HL-60 (cell line): Measurements from ENCODE around the gene ZNF90.

Experiments used
- DNase-seq, 2 experiments: peaks; one replicate each; pipeline ENCODE4 v3.0.0-alpha.2; 2010 to 2020; ENCODE audit warnings: low read depth in 1 of 2, low spot score in 1 of 2
- H3K27ac ChIP-seq: fragments of 250-450 bp; sonication (Bioruptor Pico); replicated peaks from 2 replicates; pipeline ENCODE4 v1.5.1; 2020; ENCODE audit warnings: mild to moderate bottlenecking, moderate library complexity
- H3K27me3 ChIP-seq: fragments of 250-450 bp; sonication (Bioruptor Pico); 2 replicates; pipeline ENCODE4 v1.5.1; 2021; ENCODE audit warnings: mild to moderate bottlenecking, moderate library complexity; ENCODE audit not compliant: insufficient read depth, poor library complexity, severe bottlenecking
- H3K4me3 ChIP-seq: replicated peaks from 2 replicates; pipeline ENCODE4 v1.5.1; 2011; ENCODE audit warnings: mild to moderate bottlenecking, control low read depth, low read length; ENCODE audit not compliant: insufficient read depth
- GABPA ChIP-seq: IDR thresholded peaks from 2 replicates; pipeline ENCODE4 v1.6.1; 2012; ENCODE audit warnings: low read depth
- POLR2AphosphoS5 ChIP-seq: IDR thresholded peaks from 2 replicates; pipeline ENCODE4 v1.6.1; 2012; ENCODE audit warnings: low read depth
- REST ChIP-seq: IDR thresholded peaks from 2 replicates; pipeline ENCODE4 v1.6.1; 2012; ENCODE audit warnings: low read depth; ENCODE audit not compliant: insufficient replicate concordance
- SPI1 ChIP-seq: IDR thresholded peaks from 2 replicates; pipeline ENCODE4 v1.6.1; 2012; ENCODE audit warnings: low read depth, mild to moderate bottlenecking, borderline replicate concordance
- TF ChIP-seq, protein P1 (sequence below): IDR thresholded peaks from one replicate; pipeline ENCODE4 v1.5.1; 2011; ENCODE audit warnings: low read length, control low read depth, inconsistent platforms; ENCODE audit not compliant: insufficient read depth

ZNF90 gene

GRCh38 chr19:20070691-20071090 lies 7.1 kb upstream of the ZNF90 start:
- Histone ChIP-seq H3K27me3 (no peaks in the 10 kb centered on the region), H3K4me3 (no peak overlapping the region), H3K27ac (no peak overlapping the region)
- no peak for TF ChIP-seq POLR2AphosphoS5
- TF ChIP-seq GABPA = no peak
- no peak for TF ChIP-seq REST
- TF ChIP-seq, protein P1, sequence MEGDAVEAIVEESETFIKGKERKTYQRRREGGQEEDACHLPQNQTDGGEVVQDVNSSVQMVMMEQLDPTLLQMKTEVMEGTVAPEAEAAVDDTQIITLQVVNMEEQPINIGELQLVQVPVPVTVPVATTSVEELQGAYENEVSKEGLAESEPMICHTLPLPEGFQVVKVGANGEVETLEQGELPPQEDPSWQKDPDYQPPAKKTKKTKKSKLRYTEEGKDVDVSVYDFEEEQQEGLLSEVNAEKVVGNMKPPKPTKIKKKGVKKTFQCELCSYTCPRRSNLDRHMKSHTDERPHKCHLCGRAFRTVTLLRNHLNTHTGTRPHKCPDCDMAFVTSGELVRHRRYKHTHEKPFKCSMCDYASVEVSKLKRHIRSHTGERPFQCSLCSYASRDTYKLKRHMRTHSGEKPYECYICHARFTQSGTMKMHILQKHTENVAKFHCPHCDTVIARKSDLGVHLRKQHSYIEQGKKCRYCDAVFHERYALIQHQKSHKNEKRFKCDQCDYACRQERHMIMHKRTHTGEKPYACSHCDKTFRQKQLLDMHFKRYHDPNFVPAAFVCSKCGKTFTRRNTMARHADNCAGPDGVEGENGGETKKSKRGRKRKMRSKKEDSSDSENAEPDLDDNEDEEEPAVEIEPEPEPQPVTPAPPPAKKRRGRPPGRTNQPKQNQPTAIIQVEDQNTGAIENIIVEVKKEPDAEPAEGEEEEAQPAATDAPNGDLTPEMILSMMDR = no peak
- no peak for TF ChIP-seq SPI1
- no peak for DNase-seq

DNA sequence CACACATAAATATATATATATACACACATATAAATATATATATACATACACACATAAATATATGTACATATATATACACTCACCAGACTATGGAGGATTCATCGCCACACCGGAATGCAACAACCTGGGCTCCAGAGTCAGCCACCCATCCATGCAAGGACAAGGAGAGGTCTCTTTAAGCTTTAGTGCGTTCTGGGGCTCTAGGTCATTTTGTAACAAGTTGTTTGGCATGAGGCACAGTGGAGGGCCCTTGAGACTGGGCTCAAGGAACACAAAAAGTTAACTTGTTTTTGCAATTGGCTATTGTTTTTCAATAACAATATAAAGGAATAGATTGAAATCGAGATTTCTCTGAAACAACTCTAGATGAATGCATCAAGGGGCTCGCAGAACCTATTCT lies 4.9 kb upstream of the ZNF90 start:
- no peak for DNase-seq
- H3K27ac ChIP-seq = no peak overlapping the region
- H3K27me3 ChIP-seq = no peaks in the 10 kb centered on the region
- H3K4me3 ChIP-seq = no peak overlapping the region
- TF ChIP-seq, protein P1 = no peak
- TF ChIP-seq SPI1 (no peak), POLR2AphosphoS5 (no peak), REST (no peak), GABPA (no peak)

DNA sequence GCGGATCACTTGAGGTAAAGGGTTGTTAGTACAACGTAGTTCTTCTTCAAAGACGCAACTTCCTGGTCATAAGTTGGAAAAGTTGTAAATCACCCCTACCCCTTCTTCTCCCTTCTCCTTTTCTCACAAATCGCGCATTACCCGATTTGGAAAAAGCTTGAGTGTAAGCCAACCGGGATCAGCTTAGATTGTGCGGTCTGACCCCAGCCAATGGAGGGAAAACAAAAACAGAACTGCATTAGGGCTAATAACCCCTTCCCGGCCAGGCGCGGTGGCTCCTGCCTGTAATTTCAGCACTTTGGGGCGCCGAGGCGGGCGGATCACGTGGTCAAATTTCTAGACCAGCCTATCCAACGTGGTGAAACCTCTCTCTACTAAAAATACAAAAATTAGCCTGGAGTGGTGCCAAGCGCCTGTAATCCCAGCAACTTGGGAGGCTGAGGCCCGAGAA lies 806 bp downstream of the ZNF90 start:
- H3K27me3 ChIP-seq = no peaks in the 10 kb centered on the region
- TF ChIP-seq GABPA = no peak
- no peak for TF ChIP-seq POLR2AphosphoS5
- TF ChIP-seq, protein P1 = no peak
- no peak for TF ChIP-seq SPI1
- no peak for TF ChIP-seq REST
- H3K27ac ChIP-seq = peak overlapping the region; percentile 74
- H3K4me3 ChIP-seq = peak overlapping the region; percentile 22
- DNase-seq = peak in 1 of 2 experiments; percentile 51
